ENCODE data around the gene SPSB4. TPM values are rescaled to one million over a fixed set of nuclear protein-coding genes. Genes with fewer than 3 reads are reported as not detected.

SPSB4 gene
- total RNA-seq, 2 donors from 2014 or later, result 3.0 to 6.9 TPM

DNA sequence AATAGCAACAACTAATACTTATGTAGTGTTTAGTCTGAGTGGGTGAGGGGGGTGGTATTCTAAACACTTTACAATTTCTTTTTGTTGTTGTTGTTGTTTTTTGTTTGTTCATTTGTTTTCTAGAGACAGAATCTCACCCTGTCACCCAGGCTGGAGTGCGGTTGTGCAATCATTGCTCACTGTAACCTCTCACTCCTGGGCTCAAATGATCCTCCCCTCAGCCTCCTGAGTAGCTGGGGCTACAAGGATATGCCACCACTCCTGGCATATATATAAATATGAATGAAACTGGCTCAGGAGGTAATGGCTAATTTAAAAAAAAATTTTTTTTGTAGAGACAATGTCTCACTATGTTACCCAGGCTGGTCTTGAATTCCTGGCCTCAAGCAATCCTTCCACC is 19.1 kb downstream of the SPSB4 start:
- no peak for DNase-seq
- ATAC-seq, result no peak
- intact Hi-C loops (cut with DNase I), result no loop called here

DNA sequence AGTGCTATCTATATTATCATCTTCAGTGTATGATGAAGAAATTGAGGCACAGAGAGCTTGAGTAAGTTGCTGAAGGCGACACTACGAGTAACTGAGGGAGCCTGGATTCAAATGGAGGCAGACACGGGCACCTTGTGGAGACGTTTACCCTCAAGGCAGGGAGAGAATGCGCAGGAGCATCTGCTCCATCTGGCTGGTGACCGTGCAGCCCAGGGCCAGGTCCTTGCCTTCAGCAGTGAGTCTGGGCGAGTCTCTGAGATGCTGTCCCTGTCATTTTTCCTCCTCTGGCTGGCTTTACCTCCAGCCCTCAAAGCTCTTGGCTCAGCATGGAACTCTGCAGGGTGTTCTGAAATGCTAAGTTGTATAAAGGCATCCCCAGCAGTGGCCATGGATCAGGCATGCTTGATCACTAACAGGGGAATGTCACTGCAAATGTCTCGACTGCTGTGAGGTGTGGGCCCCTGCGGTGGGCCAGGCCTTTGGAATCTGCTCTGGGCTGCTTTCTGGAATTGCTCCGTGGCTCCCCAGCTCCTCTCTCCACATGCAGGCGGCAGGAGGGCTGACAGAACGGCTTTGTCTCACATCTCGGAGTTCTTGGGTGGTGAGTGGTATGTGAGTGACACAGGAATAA is 19.7 kb downstream of the SPSB4 start:
- no peak for DNase-seq
- intact Hi-C loops (cut with DNase I), result no loop called here

DNA sequence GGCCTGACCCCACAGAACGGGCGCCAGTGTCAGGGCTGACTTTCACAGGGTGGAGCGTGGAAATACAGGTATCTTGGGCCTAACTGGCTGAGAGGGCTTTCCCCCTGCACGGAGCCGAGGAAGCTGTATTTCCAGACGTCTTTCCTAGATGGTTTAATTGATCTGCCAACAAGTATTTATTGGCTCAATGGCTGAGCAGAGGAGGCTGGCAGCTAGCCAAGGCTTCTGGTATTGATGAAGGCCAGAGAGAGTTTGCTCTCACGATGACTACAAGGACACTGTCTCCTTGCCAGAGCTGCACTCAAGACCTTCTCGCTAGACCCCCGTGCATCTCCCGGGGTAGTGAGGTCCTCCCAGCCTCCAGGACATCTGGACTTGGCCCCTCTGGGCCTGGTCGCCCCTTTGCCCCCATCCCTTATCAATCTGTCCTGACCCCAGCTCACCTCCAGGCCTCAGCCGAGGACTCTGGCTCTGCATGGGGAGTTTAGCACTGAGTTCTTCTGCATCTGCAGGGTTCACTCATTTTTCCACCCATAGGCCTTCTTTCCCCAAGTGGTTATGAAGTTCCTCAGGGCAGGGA is 20.6 kb downstream of the SPSB4 start:
- intact Hi-C loops (cut with DNase I), result no loop called here
- DNase-seq (no peak), ATAC-seq (no peak)

More for the DNA sequence above, 19.7 kb downstream of the SPSB4 start:
- no peak for ATAC-seq

DNA sequence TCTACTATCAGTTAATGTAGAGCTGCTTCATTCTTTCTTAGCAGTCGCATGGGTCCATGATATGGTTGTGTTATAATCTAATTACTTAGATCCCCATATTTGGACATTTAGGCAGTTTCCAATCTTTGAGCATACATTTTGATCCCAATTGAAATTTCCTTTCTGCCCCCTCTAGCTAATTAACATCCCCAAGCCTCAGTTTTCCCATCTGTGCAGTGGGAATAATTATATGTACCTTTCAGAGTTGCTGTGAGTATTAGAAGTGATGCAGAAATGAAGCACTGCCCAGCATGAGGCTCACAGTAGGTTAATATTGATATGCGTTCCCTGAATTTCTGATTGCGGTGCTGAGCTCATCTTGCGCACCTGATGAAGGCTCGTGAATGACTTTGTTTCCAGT is 21.8 kb downstream of the SPSB4 start:
- ATAC-seq, result no peak
- intact Hi-C loops (cut with DNase I), result no loop called here
- no peak for DNase-seq

DNA sequence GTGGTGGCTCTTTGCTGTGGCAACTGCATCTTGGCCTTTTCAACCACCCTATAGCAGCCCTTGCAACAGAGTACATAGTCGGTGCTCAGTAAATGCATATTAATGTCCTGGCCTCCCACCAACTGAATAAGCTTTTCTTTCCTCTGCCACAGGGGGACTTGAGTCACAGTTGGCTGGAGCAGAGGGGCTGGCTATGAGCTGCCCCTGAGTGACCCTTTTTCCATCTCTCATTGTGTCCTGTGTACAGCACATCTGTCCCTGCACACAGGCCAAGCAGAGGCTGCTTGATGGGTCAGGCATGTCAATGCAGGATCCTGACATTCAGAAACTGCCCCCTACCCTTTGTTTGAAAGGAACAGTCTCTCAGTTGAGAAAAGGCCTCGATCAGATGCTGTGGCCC is 22.4 kb downstream of the SPSB4 start:
- ATAC-seq (no peak), DNase-seq (no peak)
- intact Hi-C loops (cut with DNase I), result no loop called here

DNA sequence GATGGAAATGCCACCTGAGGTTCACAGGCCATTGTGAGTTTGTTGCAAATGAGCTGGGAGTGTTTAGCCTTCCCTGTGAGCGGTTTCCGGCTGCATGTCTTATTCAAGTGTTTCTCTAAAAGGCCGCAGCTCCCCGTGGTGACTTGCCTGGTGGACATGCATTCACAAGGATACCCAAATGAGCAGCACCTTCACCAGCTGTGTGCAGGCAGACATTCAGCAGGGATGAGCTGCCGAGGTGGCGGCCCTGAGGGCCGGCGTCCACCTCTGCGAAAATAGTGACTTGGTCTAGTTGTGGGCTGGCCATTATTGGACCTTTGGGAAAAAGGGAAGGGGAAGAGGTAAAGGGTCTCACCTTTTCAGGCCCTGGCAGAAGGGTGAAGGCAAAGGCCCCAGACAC is 23.4 kb downstream of the SPSB4 start:
- ATAC-seq (no peak), DNase-seq (no peak)
- intact Hi-C loops (cut with DNase I), result no loop called here

DNA sequence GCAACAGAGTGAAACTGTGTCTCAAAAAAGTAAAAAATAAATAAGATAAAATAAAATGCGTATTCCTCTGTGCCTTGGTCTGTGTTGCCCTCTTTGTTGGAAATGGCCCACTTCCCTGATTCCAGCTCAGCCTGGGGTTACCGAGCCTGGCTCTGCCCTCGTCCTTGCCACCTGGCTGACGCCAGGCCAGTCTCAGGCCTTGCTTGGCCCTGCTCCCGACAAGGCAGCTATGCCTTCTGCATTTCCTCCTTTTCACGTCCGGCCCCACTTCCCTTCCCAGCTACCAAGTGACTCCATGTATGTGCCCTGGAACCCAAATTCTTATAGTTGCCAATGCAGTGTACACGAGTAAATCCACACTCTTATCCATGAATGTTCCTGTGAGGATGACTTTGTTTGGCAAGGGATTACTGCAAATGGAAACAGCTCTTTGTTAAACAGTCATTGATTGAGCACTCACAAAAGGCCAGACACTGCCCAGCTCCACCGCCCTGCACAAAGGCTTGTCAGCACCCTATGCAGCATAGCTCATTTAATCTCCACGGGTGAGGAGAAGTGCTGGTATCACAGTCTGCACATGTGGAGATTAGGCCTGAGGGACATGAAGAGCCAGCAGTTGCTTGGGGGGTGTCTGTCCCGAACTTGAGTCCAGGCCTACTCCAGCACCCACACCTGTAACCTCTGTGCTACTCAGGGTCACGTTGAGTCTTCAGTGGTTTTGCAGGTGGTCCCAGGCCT is 25.1 kb downstream of the SPSB4 start:
- peak; percentile 35 to 45 for ATAC-seq
- no peak for DNase-seq
- intact Hi-C loops (cut with DNase I), result no loop called here

DNA sequence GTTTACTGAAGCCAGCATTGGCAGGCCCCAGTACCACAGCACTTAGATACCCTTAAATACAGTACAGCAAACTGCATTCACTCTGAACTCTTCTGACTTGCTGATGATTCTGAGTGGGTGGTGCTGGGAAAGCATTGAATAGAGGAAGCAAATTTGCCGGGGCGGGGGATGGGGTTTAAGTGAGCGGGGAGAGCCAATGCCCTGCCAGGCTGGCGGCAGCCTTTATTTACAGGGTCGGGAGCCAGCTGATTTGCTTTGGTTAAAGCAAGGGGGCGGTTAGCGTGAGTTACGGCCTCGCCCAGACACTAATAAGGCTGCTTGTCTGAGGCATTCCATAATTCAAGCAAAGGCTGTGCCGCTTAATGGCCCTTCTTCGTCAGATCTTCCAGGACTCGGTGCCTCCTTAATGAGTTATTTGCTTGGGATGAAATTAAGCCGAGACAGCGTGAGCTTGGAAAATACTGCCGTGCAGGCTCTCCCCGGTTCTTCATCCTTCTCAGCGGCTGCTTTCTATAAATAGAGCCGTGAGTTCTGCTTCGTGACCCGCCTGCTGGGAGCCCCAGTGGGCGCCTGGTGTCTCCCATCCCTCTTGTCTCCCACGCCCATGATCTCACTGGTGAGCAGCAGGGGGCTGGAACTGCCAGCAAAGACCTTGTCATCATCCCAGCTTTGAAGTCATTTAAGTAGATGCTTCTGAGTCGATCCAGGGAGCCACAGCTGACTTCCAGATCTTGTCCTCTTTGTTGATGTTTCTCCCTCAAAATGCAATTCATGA is 25.8 kb downstream of the SPSB4 start:
- DNase-seq (peak; percentile 67), ATAC-seq (peak; percentile 72 to 76)
- intact Hi-C loops (cut with DNase I), result loop anchor here in 1 of 2 donors (1.0 kb wide), 1 partner anchor 22 kb away; no protein-coding TSS in a partner anchor

DNA sequence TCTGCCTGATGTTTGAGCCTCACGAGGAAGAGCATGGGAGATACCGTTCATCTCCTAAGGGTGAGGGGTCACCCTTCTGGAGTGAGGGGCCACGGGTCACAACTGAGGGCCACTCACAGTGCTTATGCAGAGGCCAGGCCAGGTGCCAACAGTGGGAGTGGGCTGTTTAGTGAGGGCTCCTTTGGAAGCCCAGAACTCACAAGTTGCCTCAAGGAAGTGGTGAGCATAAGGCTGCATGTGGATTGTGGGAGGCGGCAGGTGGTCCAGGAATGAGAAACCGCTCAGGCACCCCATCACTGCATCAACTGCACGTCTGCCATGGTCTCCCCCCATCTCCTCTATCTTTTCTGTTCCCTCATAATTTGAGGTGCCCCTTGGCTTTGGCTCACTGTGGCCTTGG is 26.5 kb downstream of the SPSB4 start:
- DNase-seq (no peak), ATAC-seq (peak in 1 of 2 donors; percentile 8)
- intact Hi-C loops (cut with DNase I), result loop anchor here in 1 of 2 donors (1.0 kb wide), 1 partner anchor 22 kb away; no protein-coding TSS in a partner anchor

DNA sequence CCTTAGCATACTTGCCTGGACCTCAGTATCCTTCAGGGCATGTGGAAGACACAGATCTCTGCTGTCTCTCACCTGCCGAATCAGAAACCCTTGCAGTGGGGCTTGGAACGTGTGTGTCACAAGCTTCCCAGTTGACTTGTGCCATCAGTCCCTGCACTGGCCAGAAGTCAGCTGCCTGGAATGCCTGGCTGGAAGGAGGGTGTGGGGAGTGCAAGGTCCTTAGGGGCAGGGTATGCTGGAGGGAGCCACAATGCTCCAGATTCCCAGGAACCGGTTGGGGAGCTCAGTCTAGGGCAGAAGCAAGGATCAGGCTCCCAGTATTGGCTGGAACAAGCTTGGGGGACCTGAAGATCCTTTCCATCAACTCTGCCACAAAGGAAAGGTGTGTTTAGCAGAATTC is 27.1 kb downstream of the SPSB4 start:
- DNase-seq, result no peak
- ATAC-seq, result no peak
- intact Hi-C loops (cut with DNase I), result no loop called here

DNA sequence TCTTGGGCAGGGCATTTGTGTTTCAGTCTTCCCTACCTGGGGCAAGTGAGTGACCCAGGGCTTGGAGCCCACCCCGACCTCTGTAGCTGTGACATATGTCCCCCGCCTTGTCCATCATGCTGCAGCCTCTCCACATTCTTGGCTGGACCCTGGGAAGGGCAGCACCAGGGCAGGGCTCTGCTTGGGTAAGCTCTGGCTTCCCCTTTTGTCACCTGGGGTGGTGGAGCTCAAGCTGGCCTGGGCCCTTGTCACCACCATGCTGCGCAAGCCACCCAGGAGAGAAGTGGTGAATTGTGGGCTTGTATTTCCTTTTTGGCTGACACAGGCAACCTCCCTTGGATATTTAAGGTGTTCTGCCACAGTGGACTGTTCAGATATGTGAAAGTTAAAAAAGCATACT is 29.3 kb downstream of the SPSB4 start:
- no peak for ATAC-seq
- intact Hi-C loops (cut with DNase I), result no loop called here
- no peak for DNase-seq

DNA sequence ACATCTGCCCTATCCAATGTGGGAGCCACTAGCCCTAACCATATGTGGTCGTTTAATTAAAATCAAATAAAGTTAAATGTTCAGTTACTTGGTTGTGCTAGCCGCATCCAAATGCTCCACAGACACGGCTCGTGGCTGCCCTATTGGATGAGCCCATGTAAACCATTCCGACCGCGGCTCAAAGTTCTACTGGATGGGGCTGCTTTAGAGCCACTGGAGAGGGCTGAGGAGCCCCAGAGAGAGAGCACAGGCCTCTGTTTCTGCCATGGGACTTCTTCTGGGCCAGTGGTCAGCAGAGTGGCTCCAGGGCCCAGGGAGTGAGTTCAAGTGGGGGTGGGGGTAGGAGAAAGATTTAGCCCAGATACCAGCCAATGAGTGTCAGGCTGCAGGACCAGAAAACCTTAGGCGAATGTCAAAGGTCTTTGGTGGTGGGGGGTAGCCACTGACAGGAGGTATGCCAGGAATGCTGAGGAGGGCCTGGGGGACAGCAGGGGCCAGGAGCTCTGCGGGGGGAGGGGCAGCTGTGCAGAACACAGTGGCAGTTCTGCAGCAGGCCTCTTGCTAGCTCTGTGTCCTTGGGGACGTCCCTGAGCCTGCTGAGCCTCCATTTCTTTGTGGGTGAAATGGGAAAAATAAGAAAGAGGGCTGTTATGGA is 30.1 kb downstream of the SPSB4 start:
- ATAC-seq, result no peak
- intact Hi-C loops (cut with DNase I), result no loop called here

DNA sequence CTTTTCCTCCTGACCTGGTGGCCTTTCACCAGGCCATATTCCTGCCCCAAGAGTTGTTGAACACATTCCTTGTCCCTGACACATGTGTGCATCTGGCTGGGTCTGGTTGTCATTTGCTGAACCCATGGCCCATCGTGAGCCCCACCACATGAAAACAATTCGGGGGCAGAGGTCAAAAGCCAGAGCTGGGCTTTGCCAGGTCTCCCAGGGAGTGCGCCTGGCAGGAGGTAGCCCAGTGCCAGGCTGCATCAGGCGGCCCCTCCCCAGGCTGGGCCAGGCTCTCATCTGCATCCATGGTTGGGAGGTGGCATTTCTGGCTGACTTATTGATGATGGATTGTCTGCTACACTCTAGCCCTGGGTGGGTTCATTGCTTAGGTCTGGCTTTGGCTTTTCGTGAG is 30.9 kb downstream of the SPSB4 start:
- ATAC-seq, result no peak

More for the DNA sequence above, 30.1 kb downstream of the SPSB4 start:
- DNase-seq, result no peak

DNA sequence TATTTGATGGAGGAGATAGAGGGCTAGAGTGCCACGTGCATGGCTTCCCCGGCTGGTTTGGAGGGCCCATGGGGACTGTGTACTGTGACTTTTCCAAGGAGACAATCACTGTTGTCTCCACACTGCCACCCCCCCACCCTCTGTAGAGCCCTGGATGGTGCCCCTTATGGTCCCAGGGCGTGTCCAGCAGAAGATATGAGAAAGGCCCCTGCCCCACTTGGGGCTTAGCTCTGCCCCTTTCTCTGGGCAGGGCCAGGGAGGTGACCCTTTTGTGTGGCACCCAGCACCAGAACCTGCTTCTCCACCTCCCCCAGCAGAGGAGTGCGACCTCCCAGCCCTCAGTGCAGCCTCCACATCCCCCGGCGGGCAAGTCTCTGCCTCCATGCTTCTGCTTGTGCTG is 32.1 kb downstream of the SPSB4 start:
- DNase-seq, result no peak
- intact Hi-C loops (cut with DNase I), result no loop called here
- no peak for ATAC-seq

More for the DNA sequence above, 30.9 kb downstream of the SPSB4 start:
- intact Hi-C loops (cut with DNase I), result no loop called here
- no peak for DNase-seq

DNA sequence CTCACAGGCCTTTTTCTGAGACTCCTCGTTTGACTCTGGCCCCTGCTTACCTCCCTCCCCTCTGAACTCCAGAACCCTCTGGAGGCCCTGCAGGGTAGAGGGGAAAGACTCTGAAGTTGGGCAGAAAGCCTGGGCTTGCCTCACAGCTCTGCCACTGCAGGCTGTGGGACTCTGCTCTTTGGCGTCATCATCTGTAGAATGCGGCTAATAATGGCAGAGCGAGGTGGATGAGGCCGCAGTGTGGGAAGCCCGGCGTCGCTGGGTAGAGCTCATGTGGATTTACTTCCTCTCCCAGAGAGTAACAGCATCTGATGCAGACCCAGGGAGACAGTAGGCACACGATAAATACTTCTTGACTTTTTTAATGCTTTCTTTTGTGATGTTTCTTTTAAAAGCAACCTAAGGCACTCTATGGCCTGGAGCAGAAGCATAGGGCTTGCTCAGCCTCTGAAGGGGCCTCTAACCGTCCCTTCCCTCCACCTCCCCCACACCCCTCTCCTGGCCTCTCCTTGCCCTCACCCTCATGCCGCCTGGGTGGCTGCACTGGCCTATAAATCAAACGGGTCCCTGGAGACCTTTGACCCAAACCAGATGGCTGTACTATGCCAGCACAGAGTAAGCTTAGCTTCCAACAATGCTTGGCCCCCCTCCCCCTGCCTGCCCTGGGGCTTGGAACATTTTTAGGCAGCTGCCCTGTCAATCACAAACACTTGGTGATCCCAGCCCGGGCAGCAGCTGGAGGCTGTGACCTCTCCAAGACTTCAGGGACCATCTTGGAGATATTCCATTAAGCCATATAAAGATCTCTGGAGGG is 32.9 kb downstream of the SPSB4 start:
- ATAC-seq, result peak; percentile 62
- DNase-seq, result no peak
- intact Hi-C loops (cut with DNase I), result no loop called here

DNA sequence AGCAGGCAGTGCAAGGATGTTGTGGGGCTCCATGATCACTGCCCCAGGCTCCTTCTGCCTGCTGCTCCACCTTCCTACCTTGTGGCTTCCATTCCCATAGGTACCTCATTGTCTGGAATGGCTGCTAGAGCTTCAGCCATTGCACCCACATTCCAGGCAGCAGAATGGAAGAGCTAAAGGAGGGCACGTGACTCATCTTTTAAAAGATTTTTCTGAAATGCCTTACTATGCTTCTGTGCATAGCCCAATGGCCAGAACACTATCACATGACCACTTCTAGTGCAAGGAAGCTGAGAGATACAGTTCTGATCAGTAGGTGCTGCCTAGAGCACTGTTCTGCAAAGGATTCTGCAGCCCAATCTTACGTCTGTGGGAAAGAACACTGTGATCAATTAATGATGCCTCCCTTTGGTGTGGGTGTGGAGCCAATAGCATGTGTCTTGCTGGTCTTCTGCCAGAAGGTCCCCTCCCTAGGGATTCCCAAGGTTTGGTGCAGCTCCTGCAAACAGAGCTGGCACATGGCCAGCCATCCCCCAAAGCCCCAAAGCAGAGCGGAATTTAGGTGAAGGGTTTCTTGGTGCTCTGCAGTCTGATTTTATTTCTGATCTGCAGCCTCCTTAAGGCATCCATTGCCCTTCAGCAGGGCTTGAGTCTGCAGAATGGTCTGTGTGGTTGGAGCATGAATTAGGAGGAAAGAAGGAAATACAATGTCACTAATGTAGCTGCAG is 34.4 kb downstream of the SPSB4 start:
- DNase-seq, result no peak
- intact Hi-C loops (cut with DNase I), result no loop called here
- ATAC-seq, result no peak

DNA sequence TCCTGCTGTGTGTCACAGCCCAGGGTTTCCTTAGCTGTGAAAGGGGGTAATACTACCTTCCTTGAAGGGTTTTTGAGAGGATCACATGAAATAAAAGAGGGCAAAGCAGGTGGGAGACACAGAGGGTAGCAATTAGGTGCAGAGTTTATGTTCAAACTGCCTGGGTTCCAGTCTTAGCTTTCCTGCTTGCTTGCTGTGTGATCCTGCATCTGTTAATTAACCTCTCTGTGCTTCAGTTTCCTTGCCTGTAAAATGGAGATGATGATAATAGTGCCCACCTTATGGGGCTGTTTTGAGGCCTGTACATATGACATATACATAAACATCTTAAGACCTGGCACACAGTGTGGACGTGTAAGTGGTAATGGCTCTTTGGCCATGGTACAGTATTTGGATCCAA is 35.0 kb downstream of the SPSB4 start:
- no peak for ATAC-seq

More for the DNA sequence above, 35.0 kb downstream of the SPSB4 start:
- no peak for DNase-seq
- intact Hi-C loops (cut with DNase I), result no loop called here
